Measurements from ENCODE around the gene TSFM.
A peak's percentile ranks its signal among the peaks of the same experiment; 100 is the strongest.

TSFM gene

GRCh38 chr12:57783861-57784260, 1.3 kb downstream of the TSFM start:
- H3K4me1 ChIP-seq: no peaks in the 10 kb centered on the region; the same call in 1 of the 2 replicates
- no peak for DNase-seq (ENCODE audit: low spot score in 2 of 2)
- peak overlapping the region; percentile 91 for H3K4me3 ChIP-seq
- in situ Hi-C loops (cut with MboI; ENCODE audit: low sequenced_read_pairs): no loop called here
- H3K27me3 ChIP-seq (ENCODE audit: low read depth): no peaks in the 10 kb centered on the region
- peaks cover 45% of the 10 kb centered on the region for H3K36me3 ChIP-seq (replicated peaks)
- H3K9me3 ChIP-seq: no peaks in the 10 kb centered on the region

- no peak for DNase-seq (ENCODE audit: low spot score in 2 of 2)
- in situ Hi-C loops (cut with MboI; ENCODE audit: low sequenced_read_pairs): no loop called here
- H3K9me3 ChIP-seq: no peaks in the 10 kb centered on the region
- no peaks in the 10 kb centered on the region for H3K4me1 ChIP-seq
- peaks cover 63% of the 10 kb centered on the region for H3K36me3 ChIP-seq (replicated peaks)
- no peaks in the 10 kb centered on the region for H3K27me3 ChIP-seq (ENCODE audit: low read depth)
- H3K4me3 ChIP-seq: no peak overlapping the region
Measured at GRCh38 chr12:57793920-57794319, 11.3 kb downstream of the TSFM start.

- no peak for DNase-seq (ENCODE audit: low spot score in 2 of 2)
- no peaks in the 10 kb centered on the region for H3K27me3 ChIP-seq (ENCODE audit: low read depth)
- no peak overlapping the region for H3K4me3 ChIP-seq
- no peaks in the 10 kb centered on the region for H3K9me3 ChIP-seq
- in situ Hi-C loops (cut with MboI; ENCODE audit: low sequenced_read_pairs): no loop called here
- no peaks in the 10 kb centered on the region for H3K4me1 ChIP-seq
- peaks cover 55% of the 10 kb centered on the region for H3K36me3 ChIP-seq (replicated peaks)
Measured at GRCh38 chr12:57795354-57795753, 12.8 kb downstream of the TSFM start.

- in situ Hi-C loops (cut with MboI; ENCODE audit: low sequenced_read_pairs): no loop called here
- no peak for DNase-seq (ENCODE audit: low spot score in 2 of 2)
- peaks cover 44% of the 10 kb centered on the region for H3K36me3 ChIP-seq (replicated peaks)
- H3K9me3 ChIP-seq: no peaks in the 10 kb centered on the region
- no peaks in the 10 kb centered on the region for H3K27me3 ChIP-seq (ENCODE audit: low read depth)
- H3K4me1 ChIP-seq: no peaks in the 10 kb centered on the region
- H3K4me3 ChIP-seq: no peak overlapping the region
Measured at GRCh38 chr12:57796996-57797395, 14.4 kb downstream of the TSFM start.

- Histone ChIP-seq H3K4me1 (no peaks in the 10 kb centered on the region), H3K9me3 (no peaks in the 10 kb centered on the region), H3K4me3 (no peak overlapping the region), H3K27me3 (ENCODE audit: low read depth) (no peaks in the 10 kb centered on the region), H3K36me3 (replicated peaks) (peaks cover 37% of the 10 kb centered on the region)
- in situ Hi-C loops (cut with MboI; ENCODE audit: low sequenced_read_pairs): no loop called here
- DNase-seq (ENCODE audit: low spot score in 2 of 2): no peak
Measured at GRCh38 chr12:57797933-57798332, 15.3 kb downstream of the TSFM start.

- in situ Hi-C loops (cut with MboI; ENCODE audit: low sequenced_read_pairs): no loop called here
- DNase-seq (ENCODE audit: low spot score in 2 of 2): no peak
Measured at GRCh38 chr12:57800965-57801364, 18.4 kb downstream of the TSFM start.

GRCh38 chr12:57802607-57803006, 20.0 kb downstream of the TSFM start:
- no peaks in the 10 kb centered on the region for H3K4me1 ChIP-seq
- in situ Hi-C loops (cut with MboI; ENCODE audit: low sequenced_read_pairs): no loop called here
- H3K9me3 ChIP-seq: no peaks in the 10 kb centered on the region
- H3K36me3 ChIP-seq (replicated peaks): peaks cover 3% of the 10 kb centered on the region
- H3K4me3 ChIP-seq: no peak overlapping the region
- DNase-seq (ENCODE audit: low spot score in 2 of 2): no peak
- H3K27me3 ChIP-seq (ENCODE audit: low read depth): no peaks in the 10 kb centered on the region

More at GRCh38 chr12:57800965-57801364, 18.4 kb downstream of the TSFM start:
- Histone ChIP-seq H3K36me3 (replicated peaks) (peaks cover 11% of the 10 kb centered on the region), H3K27me3 (ENCODE audit: low read depth) (no peaks in the 10 kb centered on the region), H3K4me3 (no peak overlapping the region), H3K9me3 (no peaks in the 10 kb centered on the region), H3K4me1 (no peaks in the 10 kb centered on the region)

- Histone ChIP-seq H3K4me3 (no peak overlapping the region), H3K9me3 (no peaks in the 10 kb centered on the region), H3K27me3 (ENCODE audit: low read depth) (no peaks in the 10 kb centered on the region), H3K36me3 (replicated peaks) (peaks cover 3% of the 10 kb centered on the region), H3K4me1 (no peaks in the 10 kb centered on the region)
- DNase-seq (ENCODE audit: low spot score in 2 of 2): peak; percentile 42 to 66
- in situ Hi-C loops (cut with MboI; ENCODE audit: low sequenced_read_pairs): no loop called here
Measured at GRCh38 chr12:57803319-57803893, 20.8 kb downstream of the TSFM start.

GRCh38 chr12:57806677-57807076, 24.1 kb downstream of the TSFM start:
- Histone ChIP-seq H3K36me3 (replicated peaks) (no peaks in the 10 kb centered on the region; the same call in none of the 2 replicates), H3K27me3 (ENCODE audit: low read depth) (no peaks in the 10 kb centered on the region), H3K4me3 (no peak overlapping the region), H3K9me3 (no peaks in the 10 kb centered on the region), H3K4me1 (no peaks in the 10 kb centered on the region)
- DNase-seq (ENCODE audit: low spot score in 2 of 2): no peak
- in situ Hi-C loops (cut with MboI; ENCODE audit: low sequenced_read_pairs): no loop called here

GRCh38 chr12:57807285-57807684, 24.7 kb downstream of the TSFM start:
- in situ Hi-C loops (cut with MboI; ENCODE audit: low sequenced_read_pairs): no loop called here
- no peak for DNase-seq (ENCODE audit: low spot score in 2 of 2)
- Histone ChIP-seq H3K4me3 (no peak overlapping the region), H3K4me1 (no peaks in the 10 kb centered on the region), H3K27me3 (ENCODE audit: low read depth) (no peaks in the 10 kb centered on the region), H3K36me3 (replicated peaks) (no peaks in the 10 kb centered on the region; the same call in none of the 2 replicates), H3K9me3 (no peaks in the 10 kb centered on the region)

GRCh38 chr12:57808351-57808750, 25.8 kb downstream of the TSFM start:
- H3K36me3 ChIP-seq (replicated peaks): no peaks in the 10 kb centered on the region; the same call in 1 of the 2 replicates
- H3K9me3 ChIP-seq: no peaks in the 10 kb centered on the region
- no peak for DNase-seq (ENCODE audit: low spot score in 2 of 2)
- no peak overlapping the region for H3K4me3 ChIP-seq
- in situ Hi-C loops (cut with MboI; ENCODE audit: low sequenced_read_pairs): no loop called here
- H3K4me1 ChIP-seq: no peaks in the 10 kb centered on the region
- H3K27me3 ChIP-seq (ENCODE audit: low read depth): no peaks in the 10 kb centered on the region

- Histone ChIP-seq H3K4me3 (no peak overlapping the region), H3K9me3 (no peaks in the 10 kb centered on the region), H3K27me3 (ENCODE audit: low read depth) (no peaks in the 10 kb centered on the region), H3K4me1 (no peaks in the 10 kb centered on the region), H3K36me3 (replicated peaks) (no peaks in the 10 kb centered on the region; the same call in 1 of the 2 replicates)
- in situ Hi-C loops (cut with MboI; ENCODE audit: low sequenced_read_pairs): no loop called here
- DNase-seq (ENCODE audit: low spot score in 2 of 2): no peak
Measured at GRCh38 chr12:57809425-57809824, 26.8 kb downstream of the TSFM start.

GRCh38 chr12:57810450-57810849, 27.9 kb downstream of the TSFM start:
- no peaks in the 10 kb centered on the region for H3K27me3 ChIP-seq (ENCODE audit: low read depth)
- no peak for DNase-seq (ENCODE audit: low spot score in 2 of 2)
- in situ Hi-C loops (cut with MboI; ENCODE audit: low sequenced_read_pairs): no loop called here
- no peaks in the 10 kb centered on the region for H3K4me1 ChIP-seq
- no peaks in the 10 kb centered on the region; the same call in 1 of the 2 replicates for H3K36me3 ChIP-seq (replicated peaks)
- no peak overlapping the region for H3K4me3 ChIP-seq
- H3K9me3 ChIP-seq: no peaks in the 10 kb centered on the region

GRCh38 chr12:57811028-57811755, 28.6 kb downstream of the TSFM start:
- Histone ChIP-seq H3K4me1 (no peaks in the 10 kb centered on the region), H3K27me3 (ENCODE audit: low read depth) (no peaks in the 10 kb centered on the region), H3K4me3 (no peak overlapping the region), H3K9me3 (no peaks in the 10 kb centered on the region), H3K36me3 (replicated peaks) (no peaks in the 10 kb centered on the region; the same call in 1 of the 2 replicates)
- DNase-seq (ENCODE audit: low spot score in 2 of 2): no peak
- in situ Hi-C loops (cut with MboI; ENCODE audit: low sequenced_read_pairs): no loop called here
